ENCODE measurements around the gene SETBP1.

SETBP1 gene

DNA sequence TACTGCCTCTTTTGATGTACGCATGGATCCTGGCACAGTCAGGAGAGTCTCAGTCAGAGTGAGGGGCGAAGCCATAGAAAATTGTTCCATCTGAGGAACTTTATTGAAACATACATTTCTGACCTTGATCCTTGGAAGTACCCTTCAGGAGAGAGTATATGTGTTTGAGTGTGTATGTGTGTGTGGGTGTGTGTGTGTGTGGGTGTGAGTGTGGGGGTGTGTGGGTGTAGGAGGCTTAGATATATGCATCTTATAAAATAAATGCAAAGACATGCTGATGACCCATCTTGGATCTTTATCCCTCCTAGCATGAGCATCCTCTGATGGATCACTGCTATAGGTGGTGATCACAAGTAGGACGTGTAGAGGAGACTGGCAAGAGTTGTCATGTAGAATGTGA lies 93.5 kb downstream of the SETBP1 start:
- TF ChIP-seq, protein P1, sequence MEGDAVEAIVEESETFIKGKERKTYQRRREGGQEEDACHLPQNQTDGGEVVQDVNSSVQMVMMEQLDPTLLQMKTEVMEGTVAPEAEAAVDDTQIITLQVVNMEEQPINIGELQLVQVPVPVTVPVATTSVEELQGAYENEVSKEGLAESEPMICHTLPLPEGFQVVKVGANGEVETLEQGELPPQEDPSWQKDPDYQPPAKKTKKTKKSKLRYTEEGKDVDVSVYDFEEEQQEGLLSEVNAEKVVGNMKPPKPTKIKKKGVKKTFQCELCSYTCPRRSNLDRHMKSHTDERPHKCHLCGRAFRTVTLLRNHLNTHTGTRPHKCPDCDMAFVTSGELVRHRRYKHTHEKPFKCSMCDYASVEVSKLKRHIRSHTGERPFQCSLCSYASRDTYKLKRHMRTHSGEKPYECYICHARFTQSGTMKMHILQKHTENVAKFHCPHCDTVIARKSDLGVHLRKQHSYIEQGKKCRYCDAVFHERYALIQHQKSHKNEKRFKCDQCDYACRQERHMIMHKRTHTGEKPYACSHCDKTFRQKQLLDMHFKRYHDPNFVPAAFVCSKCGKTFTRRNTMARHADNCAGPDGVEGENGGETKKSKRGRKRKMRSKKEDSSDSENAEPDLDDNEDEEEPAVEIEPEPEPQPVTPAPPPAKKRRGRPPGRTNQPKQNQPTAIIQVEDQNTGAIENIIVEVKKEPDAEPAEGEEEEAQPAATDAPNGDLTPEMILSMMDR (IDR thresholded peaks at IDR 0.05; ENCODE audit: low read depth, low read length), result no peak
- Histone ChIP-seq H3K4me3 (ENCODE audit: low read depth, low read length) (no peak overlapping the region), H3K9me3 (no peaks in the 10 kb centered on the region), H3K36me3 (no peaks in the 10 kb centered on the region), H3K27me3 (no peaks in the 10 kb centered on the region), H3K4me1 (no peaks in the 10 kb centered on the region)
- DNase-seq, result no peak

DNA sequence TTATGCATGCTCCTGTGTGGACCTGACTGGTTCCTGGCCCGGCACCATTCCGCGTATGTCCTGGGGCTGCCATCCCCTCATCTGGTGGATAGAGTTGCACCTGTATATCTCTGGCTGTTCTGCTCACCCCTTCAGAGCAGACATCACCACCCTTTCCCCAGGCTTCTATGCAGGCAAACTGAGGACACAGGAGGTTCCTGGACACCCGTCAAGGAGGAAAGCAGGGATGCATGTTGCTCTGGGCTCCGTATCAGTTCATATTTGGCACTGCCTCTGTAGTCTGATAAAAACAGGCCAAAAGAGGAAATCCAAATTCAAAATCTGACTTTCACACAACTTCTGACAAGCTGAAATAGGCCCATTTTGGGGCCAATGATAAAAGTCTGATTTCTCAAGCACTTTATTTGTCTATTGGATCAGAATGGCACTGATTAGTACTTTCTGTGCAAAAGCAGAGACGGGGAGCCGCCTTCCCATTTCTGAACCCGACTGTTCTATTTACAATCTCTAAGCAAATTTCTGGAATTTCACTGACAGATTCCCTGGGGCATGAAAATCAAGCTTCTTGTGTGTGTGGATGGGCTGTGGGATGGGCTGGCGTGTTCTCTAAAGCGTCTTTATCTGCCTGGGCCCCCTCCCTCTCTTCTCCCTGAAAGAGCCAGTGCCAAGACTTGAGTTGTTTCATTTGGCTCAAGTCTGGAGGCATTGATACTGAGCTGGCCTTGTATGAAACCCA lies 96.9 kb downstream of the SETBP1 start:
- H3K4me3 ChIP-seq (ENCODE audit: low read depth, low read length), result no peak overlapping the region
- H3K4me1 ChIP-seq, result no peaks in the 10 kb centered on the region
- TF ChIP-seq, protein P1 (IDR thresholded peaks at IDR 0.05; ENCODE audit: low read depth, low read length), result no peak
- H3K27me3 ChIP-seq, result no peaks in the 10 kb centered on the region
- no peaks in the 10 kb centered on the region for H3K9me3 ChIP-seq
- DNase-seq, result no peak
- H3K36me3 ChIP-seq, result no peaks in the 10 kb centered on the region

DNA sequence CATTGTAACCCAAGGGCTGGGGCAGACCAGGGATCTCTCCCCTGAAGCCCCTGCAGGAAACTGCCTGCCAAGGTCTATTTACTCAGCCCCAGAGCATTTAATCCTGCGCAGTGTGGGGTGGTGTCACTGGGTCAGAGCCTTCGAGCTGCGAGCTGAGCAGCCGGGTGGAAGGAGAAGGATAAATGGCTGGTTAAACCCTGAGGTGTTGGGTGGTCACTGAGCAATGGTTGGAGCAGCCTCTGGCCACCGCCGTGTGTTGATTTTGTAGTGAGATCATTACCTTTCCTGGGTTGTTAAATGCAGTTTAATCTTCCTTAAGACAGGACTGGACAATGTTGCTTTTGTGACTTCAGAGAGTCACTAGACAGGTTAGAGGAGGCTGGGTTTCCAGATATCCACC lies 98.1 kb downstream of the SETBP1 start:
- no peaks in the 10 kb centered on the region for H3K9me3 ChIP-seq
- H3K27me3 ChIP-seq, result no peaks in the 10 kb centered on the region
- H3K36me3 ChIP-seq, result no peaks in the 10 kb centered on the region
- H3K4me3 ChIP-seq (ENCODE audit: low read depth, low read length), result no peak overlapping the region
- TF ChIP-seq, protein P1 (IDR thresholded peaks at IDR 0.05; ENCODE audit: low read depth, low read length), result no peak
- H3K4me1 ChIP-seq, result no peaks in the 10 kb centered on the region
- DNase-seq, result no peak

DNA sequence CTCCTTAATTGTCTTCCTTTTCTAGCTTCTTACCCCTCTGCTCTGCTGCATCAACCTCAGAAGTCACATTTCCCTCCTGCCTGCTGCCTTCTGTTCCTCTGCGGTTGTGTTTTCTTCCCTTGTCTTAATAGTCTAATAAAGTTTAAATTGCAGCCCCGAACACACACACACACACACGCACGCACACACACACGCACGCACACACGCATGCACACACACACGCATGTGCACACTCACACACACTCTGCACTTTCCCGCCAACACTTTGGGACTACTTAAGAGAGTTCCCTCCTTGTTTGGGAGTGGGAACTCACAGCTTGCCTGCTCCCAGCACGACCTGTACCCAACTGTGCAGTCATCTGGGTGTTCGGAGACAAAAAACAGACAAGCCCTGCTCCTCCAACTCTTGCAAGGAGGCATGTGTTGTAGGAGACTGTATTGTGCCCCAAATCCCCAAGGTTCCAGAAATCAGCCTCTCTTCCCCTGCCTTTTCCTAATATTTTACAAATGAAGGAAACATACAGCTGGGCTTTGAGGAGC lies 99.1 kb downstream of the SETBP1 start:
- TF ChIP-seq, protein P1 (IDR thresholded peaks at IDR 0.05; ENCODE audit: low read depth, low read length), result no peak
- Histone ChIP-seq H3K4me3 (ENCODE audit: low read depth, low read length) (no peak overlapping the region), H3K4me1 (no peaks in the 10 kb centered on the region), H3K36me3 (no peaks in the 10 kb centered on the region), H3K9me3 (no peaks in the 10 kb centered on the region), H3K27me3 (no peaks in the 10 kb centered on the region)
- no peak for DNase-seq

DNA sequence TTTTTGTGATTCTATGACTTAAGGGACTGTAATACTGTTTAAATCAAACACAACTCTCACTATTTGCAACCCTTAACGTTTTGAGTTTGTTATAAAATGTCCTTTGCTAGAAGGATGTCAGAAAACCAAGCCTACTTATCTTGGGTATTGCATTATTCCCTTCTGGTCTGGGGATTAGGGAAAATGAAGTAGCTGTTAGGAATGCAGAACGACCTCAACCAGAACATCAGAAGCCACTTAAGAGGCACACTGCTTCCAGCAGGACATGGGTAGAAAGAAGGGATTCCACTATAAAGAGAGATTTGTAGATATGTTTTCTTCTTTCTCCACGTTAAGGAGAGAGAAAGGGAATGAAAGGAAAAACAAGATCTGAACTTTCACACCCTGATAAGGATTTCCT lies 101.2 kb downstream of the SETBP1 start:
- Histone ChIP-seq H3K4me3 (ENCODE audit: low read depth, low read length) (no peak overlapping the region), H3K27me3 (no peaks in the 10 kb centered on the region), H3K9me3 (no peaks in the 10 kb centered on the region), H3K36me3 (no peaks in the 10 kb centered on the region), H3K4me1 (no peaks in the 10 kb centered on the region)
- DNase-seq, result no peak
- TF ChIP-seq, protein P1 (IDR thresholded peaks at IDR 0.05; ENCODE audit: low read depth, low read length), result no peak

DNA sequence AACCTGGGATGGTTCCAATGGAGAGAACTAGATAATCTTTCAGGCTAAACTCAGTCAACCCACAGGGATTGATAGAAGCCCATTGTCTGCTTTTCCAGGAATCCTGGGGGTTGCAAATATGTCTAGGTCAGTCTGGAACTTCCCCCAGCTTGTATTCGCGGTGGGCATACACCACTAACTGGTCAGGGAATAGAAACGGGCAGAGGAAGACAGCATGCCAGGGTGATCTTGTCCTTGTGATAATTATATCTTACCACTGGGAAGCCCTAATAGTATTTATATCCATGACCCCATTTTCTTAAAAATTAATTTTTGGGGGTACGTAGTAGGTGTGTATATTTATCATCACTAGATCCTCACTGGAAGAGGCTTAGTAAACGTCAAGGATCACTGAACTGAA lies 101.9 kb downstream of the SETBP1 start:
- no peak overlapping the region for H3K4me3 ChIP-seq (ENCODE audit: low read depth, low read length)

More for the DNA sequence above, 101.9 kb downstream of the SETBP1 start:
- Histone ChIP-seq H3K36me3 (no peaks in the 10 kb centered on the region), H3K4me1 (no peaks in the 10 kb centered on the region), H3K9me3 (no peaks in the 10 kb centered on the region), H3K27me3 (no peaks in the 10 kb centered on the region)
- DNase-seq, result no peak
- TF ChIP-seq, protein P1 (IDR thresholded peaks at IDR 0.05; ENCODE audit: low read depth, low read length), result no peak
